Keratinocyte (primary cell): Measurements from ENCODE around the gene HTT-AS.

Experiments used
- EZH2 ChIP-seq: IDR thresholded peaks from one replicate; pipeline ENCODE4 v1.6.1; 2012; ENCODE audit warnings: inconsistent platforms, mild to moderate bottlenecking, low read length, moderate library complexity
- TF ChIP-seq, protein P1 (sequence below), 3 experiments: IDR thresholded peaks in 1 of 3; conservative IDR thresholded peaks in 1 of 3; optimal IDR thresholded peaks in 1 of 3; 2 replicates in 2 of 3; 3 replicates in 1 of 3; pipeline versions ENCODE3 to v1.5.1; 2011; ENCODE audit warnings: low read length in 3 of 3, mild to moderate bottlenecking in 3 of 3, moderate library complexity in 2 of 3, control low read depth in 1 of 3, inconsistent platforms in 1 of 3; ENCODE audit not compliant: insufficient read depth in 2 of 3; ENCODE audit errors: extremely low read depth in 1 of 3

DNA sequence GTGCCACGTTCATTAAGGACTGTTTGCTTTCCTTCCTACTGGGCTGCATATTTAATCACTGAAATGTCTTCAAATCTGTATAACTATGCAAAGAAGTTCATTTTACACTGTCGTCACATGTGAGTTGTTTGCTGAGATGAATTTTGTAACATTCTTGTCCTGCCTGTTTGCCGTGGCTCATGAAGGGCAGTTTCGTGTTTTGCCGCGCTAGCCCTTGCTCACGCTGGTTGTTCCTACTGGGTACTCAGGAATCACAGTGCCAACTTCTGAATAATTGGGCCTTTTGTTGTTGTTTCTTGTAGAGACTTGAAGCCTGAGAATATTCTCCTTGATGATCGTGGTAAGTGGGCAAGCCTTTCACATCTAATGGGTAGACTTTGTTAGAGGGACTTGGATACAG lies 52.2 kb downstream of the HTT-AS start:
- TF ChIP-seq, protein P1, sequence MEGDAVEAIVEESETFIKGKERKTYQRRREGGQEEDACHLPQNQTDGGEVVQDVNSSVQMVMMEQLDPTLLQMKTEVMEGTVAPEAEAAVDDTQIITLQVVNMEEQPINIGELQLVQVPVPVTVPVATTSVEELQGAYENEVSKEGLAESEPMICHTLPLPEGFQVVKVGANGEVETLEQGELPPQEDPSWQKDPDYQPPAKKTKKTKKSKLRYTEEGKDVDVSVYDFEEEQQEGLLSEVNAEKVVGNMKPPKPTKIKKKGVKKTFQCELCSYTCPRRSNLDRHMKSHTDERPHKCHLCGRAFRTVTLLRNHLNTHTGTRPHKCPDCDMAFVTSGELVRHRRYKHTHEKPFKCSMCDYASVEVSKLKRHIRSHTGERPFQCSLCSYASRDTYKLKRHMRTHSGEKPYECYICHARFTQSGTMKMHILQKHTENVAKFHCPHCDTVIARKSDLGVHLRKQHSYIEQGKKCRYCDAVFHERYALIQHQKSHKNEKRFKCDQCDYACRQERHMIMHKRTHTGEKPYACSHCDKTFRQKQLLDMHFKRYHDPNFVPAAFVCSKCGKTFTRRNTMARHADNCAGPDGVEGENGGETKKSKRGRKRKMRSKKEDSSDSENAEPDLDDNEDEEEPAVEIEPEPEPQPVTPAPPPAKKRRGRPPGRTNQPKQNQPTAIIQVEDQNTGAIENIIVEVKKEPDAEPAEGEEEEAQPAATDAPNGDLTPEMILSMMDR (optimal IDR thresholded peaks at IDR 0.05 in 1 of 3, IDR thresholded peaks at IDR 0.05 in 1 of 3, conservative IDR thresholded peaks at IDR 0.05 in 1 of 3; ENCODE audit: extremely low read depth in 1 of 3, insufficient read depth in 2 of 3, low read length in 3 of 3), result no peak
- TF ChIP-seq EZH2, result no peak
